ENCODE measurements around the gene RASGRP2.

- no peak for TF ChIP-seq CTCF (IDR thresholded peaks at IDR 0.05)
- TF ChIP-seq POLR2A (IDR thresholded peaks at IDR 0.05), result no peak
- TF ChIP-seq POLR2AphosphoS5 (IDR thresholded peaks at IDR 0.05), result no peak
- no peak for TF ChIP-seq EP300 (IDR thresholded peaks at IDR 0.05)
Observed at GRCh38 chr11:64776875-64777274, 32.9 kb upstream of the RASGRP2 start.

Data from upper lobe of left lung (tissue), 4 donors.